Activated CD4-positive, alpha-beta T cell treated with anti-CD3 and anti-CD28 coated beads for 24 hours (primary cell): ENCODE results near the gene MAST2.

Experiments used
- DNase-seq, 2 donors: peaks; one replicate each; pipeline ENCODE4 v3.0.0-alpha.2; 2020; ENCODE audit warnings: low read depth in 2 of 2

MAST2 gene

GRCh38 chr1:45982359-45982758 lies 178.9 kb downstream of the MAST2 start:
- DNase-seq = no peak

- no peak for DNase-seq
Observed at GRCh38 chr1:45983967-45984366, 180.6 kb downstream of the MAST2 start.

- DNase-seq = no peak
Observed at GRCh38 chr1:45987204-45987603, 183.8 kb downstream of the MAST2 start.

DNA sequence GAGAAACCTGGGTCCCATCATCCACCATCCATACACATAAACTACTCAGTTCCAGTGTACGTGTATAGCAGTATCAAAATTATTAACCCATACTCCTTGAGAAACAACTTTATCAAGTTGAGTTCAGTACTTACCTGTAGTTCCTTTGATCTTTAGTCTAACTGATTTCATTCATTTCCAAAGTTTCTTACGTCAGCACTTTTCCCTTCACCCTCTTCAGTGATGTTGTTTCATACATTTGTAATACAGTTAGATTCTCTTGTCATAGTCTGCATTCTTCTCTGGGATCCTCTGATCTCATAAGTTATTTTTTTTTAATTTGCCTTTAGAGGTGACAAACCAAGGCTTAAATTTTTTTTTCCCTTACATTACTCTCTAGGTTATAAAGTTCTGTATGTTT lies 185.8 kb downstream of the MAST2 start:
- no peak for DNase-seq

DNA sequence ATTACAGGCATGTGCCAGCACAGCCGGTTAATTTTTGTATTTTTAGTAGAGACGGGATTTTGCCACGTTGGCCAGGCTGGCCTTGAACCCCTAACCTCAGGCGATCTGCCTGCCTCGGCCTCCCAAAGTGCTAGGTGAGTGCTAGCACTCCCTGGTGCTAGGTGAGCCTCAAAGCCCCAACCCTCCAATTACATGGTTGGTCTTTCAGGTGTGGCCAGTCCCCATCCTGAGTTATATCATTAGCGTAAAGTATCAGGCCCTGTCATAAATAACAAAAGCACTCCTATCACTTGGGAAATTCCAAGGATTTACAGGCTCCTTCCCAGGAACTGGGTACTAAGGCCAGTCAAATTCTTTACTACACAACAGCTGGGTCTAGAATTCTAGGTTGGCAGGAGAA lies 191.0 kb downstream of the MAST2 start:
- no peak for DNase-seq

- DNase-seq = no peak
Observed at GRCh38 chr1:45995298-45995697, 191.9 kb downstream of the MAST2 start.

DNA sequence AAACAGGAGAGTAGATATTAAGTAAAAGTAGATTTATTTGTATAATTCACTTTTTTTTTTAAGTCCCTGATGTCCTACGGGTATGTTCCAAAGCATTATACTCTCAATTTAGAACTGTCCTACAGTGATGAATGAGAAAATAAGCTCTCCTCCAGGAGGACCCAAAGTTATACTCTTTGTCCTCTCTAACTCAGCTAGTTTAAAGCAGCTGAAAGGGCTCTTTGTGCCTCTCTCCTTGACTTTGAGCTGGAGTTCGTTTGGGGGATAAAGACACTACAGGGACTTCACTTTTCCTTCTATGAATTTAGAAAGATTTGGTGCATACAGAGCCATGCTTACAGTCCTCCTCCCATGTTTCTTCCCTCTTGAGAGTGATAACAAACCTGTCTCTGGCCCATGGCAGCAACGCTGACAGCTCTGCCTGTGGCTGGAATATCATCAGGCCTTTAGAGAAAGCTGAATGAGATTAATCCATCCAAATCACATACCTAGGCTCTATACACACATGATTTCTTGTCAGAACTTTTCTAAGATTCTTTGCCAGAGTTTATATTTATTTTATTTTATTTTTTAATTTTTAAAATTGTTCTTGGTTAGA lies 194.7 kb downstream of the MAST2 start:
- DNase-seq = no peak

- no peak for DNase-seq
Observed at GRCh38 chr1:45999507-45999906, 196.1 kb downstream of the MAST2 start.

DNA sequence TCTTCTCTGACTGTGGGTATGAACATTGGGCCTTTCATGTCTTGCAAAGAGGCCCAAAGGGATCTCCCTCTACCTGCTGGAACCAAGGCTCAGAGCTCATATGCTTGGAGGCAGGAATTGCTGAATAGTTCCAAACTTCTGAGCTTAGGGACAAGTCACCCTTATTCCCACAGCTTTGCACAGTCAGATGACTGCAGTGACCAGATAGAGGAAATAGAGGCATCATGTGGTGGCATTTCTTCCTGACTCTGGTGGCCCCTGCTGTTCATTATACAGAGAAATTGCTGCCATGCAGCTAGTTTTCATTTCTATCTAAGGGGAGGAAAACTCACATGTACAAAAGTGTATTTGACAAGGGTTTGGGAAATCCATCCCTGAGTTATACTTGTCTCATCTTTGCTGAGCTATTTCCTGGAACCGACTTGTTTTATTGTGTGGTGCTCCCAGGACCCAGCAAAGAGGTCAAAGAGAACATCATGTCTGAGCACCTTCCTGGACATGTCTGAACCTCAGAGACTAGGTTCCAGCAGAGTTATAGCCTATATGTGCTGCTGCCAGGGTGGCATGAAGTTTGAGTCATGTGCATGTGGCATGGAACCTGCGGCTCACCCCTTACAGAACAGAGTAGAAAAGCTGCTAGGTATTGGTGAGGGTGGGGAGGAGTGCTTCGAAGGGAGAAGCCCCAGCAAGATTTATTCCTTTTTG lies 197.8 kb downstream of the MAST2 start:
- DNase-seq = no peak

- DNase-seq = no peak
Observed at GRCh38 chr1:46002551-46003150, 199.2 kb downstream of the MAST2 start.

DNA sequence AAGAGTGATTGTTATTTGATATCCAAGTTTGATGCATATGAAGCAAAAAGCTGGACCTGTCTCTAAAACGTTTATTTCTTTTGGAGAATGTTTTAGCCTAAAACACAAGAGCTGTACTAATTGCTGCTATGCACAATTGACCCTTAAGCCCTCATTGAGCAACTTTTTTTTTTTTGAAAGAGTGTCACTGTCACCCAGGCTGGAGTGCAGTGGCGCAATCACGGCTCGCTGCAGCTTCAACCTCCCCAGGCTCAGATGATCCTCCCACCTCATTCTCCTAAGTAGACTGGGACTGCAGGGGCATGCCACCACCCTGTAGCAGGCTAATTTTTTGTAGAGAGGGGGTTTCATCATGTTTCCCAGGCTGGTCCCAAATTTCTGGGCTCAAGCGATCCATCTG lies 199.9 kb downstream of the MAST2 start:
- DNase-seq = no peak

DNA sequence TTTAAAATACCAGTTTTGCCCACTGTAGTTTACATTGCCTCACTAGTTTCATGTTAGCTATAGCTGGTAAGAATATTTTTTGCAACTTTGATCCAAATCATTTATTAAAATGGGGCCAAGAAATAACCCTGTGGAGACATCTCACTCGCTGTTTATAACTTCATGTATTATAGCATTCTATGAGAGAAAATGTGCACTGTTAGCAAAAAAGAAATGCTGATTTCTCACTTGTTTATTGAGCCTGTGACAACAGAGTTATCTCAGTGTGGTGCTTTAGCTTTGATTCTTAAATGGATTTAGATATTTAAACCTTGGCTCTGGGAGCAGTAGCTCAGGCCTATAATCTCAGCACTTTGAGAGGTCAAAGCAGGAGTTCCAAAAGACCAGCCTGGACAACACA lies 201.1 kb downstream of the MAST2 start:
- DNase-seq = no peak

GRCh38 chr1:46005594-46005993 lies 202.2 kb downstream of the MAST2 start:
- no peak for DNase-seq

- DNase-seq = no peak
Observed at GRCh38 chr1:46008585-46008984, 205.2 kb downstream of the MAST2 start.

DNA sequence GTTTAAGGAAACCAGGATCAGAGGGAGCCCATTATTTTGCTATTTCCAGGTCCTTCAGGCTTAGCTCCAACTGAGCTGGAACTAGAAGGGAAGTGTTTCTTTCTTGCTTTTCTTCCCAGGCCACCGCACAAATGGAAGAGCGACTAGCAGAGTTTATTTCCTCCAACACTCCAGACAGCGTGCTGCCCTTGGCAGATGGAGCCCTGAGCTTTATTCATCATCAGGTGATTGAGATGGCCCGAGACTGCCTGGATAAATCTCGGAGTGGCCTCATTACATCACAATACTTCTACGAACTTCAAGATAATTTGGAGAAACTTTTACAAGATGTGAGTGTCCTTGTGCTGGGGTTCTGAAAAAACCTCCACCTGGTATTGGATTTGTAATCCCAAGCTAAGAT lies 207.2 kb downstream of the MAST2 start:
- DNase-seq = no peak

DNA sequence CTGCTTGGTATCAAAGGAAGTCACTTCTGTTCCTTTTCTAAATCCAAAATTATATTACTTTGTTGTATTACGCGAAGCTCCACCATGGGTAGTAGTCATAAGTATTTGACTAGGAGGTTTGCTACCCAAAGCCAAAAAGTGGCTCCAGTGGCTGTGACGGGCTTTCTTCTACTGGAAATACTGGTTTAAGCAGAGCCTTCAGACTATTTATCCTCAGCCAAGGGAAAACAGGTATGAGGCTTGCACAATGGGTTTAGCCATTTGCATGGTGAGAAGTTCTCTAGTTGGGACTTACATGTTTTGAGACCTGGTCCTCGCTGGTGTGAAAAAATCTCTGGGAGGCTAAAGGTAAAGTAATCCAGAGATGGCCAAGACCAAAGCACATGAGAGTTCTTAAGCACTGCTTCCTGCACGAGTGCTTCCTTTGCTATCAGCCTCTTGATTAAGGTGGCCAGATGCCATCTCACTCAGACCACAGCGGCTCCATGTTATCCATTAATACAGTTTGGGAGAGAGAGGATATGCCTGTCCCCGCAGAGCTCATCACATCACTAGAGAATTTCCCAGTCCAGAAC lies 207.8 kb downstream of the MAST2 start:
- DNase-seq = no peak

- DNase-seq = no peak
Observed at GRCh38 chr1:46012236-46012635, 208.8 kb downstream of the MAST2 start.

DNA sequence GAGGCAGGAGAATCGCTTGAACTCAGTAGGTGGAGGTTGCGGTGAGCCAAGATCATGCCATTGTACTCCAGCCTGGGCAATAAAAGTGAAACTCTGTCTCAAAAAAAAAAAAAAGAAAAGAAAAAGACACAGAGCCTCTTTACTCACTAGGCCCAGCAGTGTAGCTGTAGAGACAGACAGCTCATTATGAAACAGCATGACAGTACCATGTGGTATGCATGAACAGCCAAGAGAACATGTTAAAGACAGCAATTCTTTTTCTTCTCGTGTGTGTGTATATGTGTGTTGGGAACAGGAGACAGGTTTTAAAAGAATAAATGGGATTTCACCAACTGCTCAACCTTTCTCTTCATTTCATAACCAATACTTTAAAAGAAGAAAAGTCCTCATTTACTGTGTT lies 210.2 kb downstream of the MAST2 start:
- no peak for DNase-seq

DNA sequence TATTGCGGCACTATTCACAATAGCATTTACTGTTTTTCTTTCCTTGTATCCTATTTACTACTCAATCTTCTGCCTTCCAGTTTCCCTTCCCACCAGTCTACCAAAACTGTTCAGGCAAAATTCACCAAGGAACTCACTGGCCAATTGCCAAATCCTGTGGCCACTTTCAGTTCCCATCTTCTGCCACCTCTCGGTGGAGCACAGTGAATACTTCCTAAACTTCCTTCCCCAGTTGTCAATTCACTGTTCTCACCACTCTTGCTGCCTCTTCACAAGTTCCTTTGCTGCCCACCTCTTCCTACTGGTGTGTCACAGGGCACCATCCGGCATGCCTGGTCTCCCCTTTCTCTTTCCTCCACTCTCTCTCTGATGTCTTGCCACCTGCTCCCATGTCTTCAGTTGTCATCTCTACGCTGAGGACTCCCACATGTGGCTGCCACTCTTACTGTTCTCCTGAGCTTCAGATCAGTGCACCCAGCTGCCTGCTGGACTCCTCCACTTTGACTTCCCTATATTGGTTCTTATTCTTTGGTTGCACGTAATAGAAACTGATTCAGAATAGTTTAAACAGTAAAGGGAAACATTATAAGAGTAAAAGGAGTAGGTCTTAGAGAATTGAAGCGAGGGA lies 214.6 kb downstream of the MAST2 start:
- DNase-seq = no peak

DNA sequence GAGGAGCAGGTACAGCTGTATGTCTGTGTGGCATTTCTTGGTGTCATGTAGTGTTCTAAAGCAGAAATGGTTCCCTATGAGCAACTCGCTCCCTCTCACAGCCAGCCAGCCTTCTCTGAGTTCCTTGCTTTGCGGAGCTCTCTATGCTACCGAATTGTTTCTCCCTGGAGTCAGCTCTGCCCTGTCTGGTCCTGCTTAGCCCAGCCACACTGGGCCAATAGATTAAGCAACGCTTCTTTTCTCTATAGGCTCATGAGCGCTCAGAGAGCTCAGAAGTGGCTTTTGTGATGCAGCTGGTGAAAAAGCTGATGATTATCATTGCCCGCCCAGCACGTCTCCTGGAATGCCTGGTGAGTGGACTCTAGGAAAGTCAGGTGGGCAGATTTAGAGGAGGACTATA lies 215.9 kb downstream of the MAST2 start:
- no peak for DNase-seq

- DNase-seq = no peak
Observed at GRCh38 chr1:46020010-46020409, 216.6 kb downstream of the MAST2 start.
